ENCODE data around the gene KCNQ2. TPM values are rescaled to one million over a fixed set of nuclear protein-coding genes. Genes with fewer than 3 reads are reported as not detected.

The KCNQ2 gene
- total and polyA plus RNA-seq, 2 donors = 0.14 to 2.1 TPM

DNA sequence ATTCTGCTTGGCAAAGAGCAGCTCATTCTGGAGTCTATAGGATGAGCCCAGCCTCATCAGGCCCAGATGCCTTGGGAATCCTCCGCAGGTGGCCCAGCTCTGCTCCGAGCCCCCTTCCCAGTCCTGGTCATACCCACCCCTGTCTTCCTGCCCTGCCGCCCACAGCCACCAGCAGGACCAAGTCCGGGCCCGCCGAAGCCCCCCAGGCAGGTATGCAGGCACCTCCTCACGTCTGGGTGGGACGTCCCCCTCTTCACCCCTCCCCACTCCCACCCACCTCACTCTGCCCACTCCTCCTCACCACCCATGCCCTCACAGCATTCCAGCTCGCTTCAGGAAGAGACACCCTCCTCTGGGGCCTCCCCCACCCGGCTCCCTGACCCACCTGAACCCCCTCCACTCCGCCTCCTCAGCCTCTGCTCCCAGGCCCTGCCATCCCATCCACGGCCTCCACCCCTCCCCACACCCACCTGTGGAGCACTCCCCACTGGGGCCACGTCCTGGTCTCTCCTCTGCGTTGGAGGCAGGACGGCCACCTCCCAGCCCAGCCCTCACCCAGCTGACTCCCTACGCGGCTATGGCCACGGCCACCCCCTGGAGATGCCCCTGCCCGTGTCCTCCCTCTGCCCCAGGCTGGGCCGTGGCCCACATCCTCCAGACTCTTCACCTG is 43.4 kb downstream of the KCNQ2 start:
- Histone ChIP-seq H3K4me1 (ENCODE audit: insufficient read depth) (no peaks in the 10 kb centered on the region), H3K36me3 (ENCODE audit: insufficient read depth) (no peaks in the 10 kb centered on the region), H3K4me3 (ENCODE audit: low read depth, low read length) (no peak overlapping the region), H3K27ac (ENCODE audit: low read depth) (no peak overlapping the region)
- no peak for DNase-seq (ENCODE audit: extremely low spot score)
- WGBS = 81% methylated on average over 20 of the region's 20 CpGs

DNA sequence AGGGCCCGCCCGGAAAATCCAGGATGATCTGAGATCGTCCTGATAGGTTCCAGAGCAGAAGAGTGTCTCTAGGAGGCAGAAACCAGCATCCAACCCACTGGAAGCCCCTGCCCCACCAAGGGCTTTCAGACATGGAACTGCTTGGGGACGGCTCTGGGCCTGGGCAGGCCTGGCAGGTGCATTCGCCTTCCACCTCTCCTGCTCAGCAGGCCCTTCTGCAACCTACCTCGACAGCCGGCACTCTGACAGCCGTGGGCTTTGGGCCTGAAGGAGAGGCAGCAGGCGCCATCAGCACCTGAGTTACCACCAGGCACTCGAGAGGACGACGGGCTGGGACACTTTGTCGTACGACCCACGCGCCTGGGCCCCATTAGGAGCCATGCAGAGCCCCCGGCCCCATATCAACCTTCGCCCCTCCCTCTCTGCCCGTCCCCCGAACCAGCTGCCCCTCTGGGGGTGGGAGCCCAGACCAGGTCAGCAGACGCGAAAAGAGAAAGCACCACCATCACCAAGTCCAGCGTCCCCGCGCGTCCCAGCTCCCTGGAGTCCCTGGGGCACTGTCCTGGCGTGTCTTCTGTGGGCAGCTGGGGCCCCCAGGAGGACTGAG is 44.6 kb downstream of the KCNQ2 start:
- no peaks in the 10 kb centered on the region for H3K36me3 ChIP-seq (ENCODE audit: insufficient read depth)
- DNase-seq (ENCODE audit: extremely low spot score) = no peak
- H3K4me1 ChIP-seq (ENCODE audit: insufficient read depth) = no peaks in the 10 kb centered on the region
- WGBS = 93% methylated on average over 27 of the region's 27 CpGs
- no peak overlapping the region for H3K27ac ChIP-seq (ENCODE audit: low read depth)
- H3K4me3 ChIP-seq (ENCODE audit: low read depth, low read length) = no peak overlapping the region

DNA sequence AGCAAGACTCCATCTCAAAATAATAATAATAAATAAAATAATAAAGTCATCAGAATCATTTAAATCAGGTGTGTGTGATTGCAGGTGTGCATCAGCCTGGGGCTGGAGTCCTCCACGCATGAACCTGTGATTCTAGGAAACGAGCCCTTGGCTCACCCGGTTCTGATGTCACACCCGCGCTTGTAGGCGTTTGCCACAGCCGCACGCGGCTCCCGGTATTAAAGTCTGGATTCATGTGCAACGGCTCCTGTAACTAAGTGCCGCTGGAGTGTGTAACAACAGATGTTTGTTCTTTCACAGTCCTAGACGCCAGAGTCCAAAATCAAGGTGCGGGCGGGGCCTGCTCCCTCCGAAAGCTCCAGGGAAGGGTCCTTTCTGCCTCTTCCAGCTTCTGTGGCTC is 45.2 kb downstream of the KCNQ2 start:
- WGBS = 93% methylated on average over 16 of the region's 16 CpGs
- DNase-seq (ENCODE audit: extremely low spot score) = no peak
- Histone ChIP-seq H3K36me3 (ENCODE audit: insufficient read depth) (no peaks in the 10 kb centered on the region), H3K27ac (ENCODE audit: low read depth) (no peak overlapping the region), H3K4me3 (ENCODE audit: low read depth, low read length) (no peak overlapping the region), H3K4me1 (ENCODE audit: insufficient read depth) (no peaks in the 10 kb centered on the region)

DNA sequence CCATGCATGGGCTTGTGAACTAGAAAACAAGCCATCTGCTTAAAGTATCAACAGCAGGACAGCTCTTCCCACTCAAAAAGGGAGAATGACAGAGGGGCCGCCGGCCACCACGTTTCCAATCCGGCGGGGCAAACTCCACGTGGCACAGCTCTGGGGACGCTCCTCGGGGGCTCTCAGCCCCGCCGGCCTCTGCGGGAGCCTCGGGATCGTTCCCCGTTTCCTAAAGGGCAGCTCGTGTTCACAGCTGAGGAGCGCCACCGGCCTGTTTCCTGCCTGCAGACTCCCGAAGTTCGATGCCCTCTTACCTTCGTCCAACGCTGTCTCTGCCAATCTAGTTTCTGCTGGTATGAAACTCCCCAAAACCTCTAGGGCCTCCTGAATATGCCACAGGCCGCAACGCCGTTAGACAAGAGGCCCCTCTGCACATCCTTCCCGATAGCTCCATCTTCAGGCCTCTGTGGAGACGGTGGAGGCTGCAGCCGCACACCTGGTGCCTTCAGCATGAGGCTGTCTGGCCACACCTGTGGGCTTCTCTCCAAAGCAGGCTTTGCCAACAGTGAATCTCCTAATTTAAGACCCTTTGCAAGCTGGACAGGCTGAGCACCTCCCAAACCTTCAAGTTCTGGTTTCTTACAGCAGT is 46.5 kb downstream of the KCNQ2 start:
- no peak for DNase-seq (ENCODE audit: extremely low spot score)
- Histone ChIP-seq H3K36me3 (ENCODE audit: insufficient read depth) (no peaks in the 10 kb centered on the region), H3K27ac (ENCODE audit: low read depth) (no peak overlapping the region), H3K4me1 (ENCODE audit: insufficient read depth) (no peaks in the 10 kb centered on the region), H3K4me3 (ENCODE audit: low read depth, low read length) (no peak overlapping the region)
- 89% methylated on average over 27 of the region's 27 CpGs for WGBS

DNA sequence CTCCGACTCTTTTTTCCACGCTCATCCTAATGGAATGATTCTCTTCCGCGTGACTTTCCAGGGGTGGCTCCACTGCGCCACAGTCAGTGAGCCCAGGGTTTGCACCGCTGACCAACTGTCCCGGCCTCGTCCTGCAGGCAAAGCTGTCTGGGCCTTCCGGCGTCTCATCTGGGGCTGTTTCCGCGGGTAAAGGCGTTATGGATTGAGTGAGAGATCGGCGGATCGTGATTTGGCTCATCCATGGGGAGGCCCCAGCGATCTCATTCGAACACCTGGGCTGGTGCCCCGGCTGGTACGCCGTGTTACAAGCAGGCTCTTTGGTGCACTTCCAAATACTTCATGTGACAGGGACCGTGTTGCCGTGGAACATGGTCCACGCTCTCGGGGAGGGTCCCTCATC is 47.8 kb downstream of the KCNQ2 start:
- Histone ChIP-seq H3K4me1 (ENCODE audit: insufficient read depth) (no peaks in the 10 kb centered on the region), H3K36me3 (ENCODE audit: insufficient read depth) (no peaks in the 10 kb centered on the region), H3K4me3 (ENCODE audit: low read depth, low read length) (no peak overlapping the region), H3K27ac (ENCODE audit: low read depth) (no peak overlapping the region)
- DNase-seq (ENCODE audit: extremely low spot score) = no peak
- 96% methylated on average over 25 of the region's 25 CpGs for WGBS

DNA sequence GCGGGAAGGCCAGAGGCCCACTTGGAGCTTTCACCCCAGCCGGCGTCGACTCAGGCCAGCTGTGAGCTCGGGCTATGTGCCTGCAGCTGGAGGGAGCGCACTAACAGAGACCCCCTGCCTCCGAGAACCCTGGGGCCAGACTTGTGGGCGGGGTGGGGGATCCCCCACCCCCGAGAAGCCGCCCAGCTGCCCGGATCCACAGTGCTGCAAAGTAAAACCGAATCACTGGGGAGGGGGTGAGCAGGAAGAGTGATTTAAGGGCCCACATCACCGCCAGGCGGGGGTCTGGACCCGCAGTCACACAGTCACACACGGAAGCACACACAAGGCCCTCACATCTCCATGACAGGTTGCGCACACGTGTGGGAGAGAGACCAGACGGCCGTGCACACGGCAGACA is 48.7 kb downstream of the KCNQ2 start:
- no peaks in the 10 kb centered on the region for H3K36me3 ChIP-seq (ENCODE audit: insufficient read depth)
- H3K27ac ChIP-seq (ENCODE audit: low read depth) = no peak overlapping the region
- no peak for DNase-seq (ENCODE audit: extremely low spot score)
- H3K4me3 ChIP-seq (ENCODE audit: low read depth, low read length) = no peak overlapping the region
- 66% methylated on average over 21 of the region's 21 CpGs for WGBS
- H3K4me1 ChIP-seq (ENCODE audit: insufficient read depth) = no peaks in the 10 kb centered on the region

DNA sequence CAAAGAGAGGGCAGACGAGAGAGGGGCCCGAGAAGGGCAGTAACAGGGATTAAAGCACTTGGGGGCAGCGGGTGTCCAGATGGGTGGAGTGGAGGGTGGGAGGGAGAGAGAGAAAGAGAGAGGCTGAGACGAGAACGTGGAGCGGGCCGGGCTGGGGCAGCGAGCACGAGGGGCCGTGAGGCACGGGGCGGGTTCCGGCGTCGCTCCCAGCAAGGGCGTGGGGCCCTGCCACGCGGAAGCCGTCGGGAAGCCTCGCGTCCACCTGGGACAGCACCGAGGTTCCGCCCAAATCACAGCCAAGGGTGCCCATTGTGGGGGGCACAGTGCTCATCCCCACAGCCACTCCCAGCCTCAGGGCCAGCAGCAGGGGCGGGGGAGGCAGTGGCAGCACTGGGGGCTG is 49.8 kb downstream of the KCNQ2 start:
- WGBS = 79% methylated on average over 25 of the region's 25 CpGs
- H3K36me3 ChIP-seq (ENCODE audit: insufficient read depth) = no peaks in the 10 kb centered on the region
- H3K27ac ChIP-seq (ENCODE audit: low read depth) = no peak overlapping the region
- no peak for DNase-seq (ENCODE audit: extremely low spot score)
- no peak overlapping the region for H3K4me3 ChIP-seq (ENCODE audit: low read depth, low read length)
- H3K4me1 ChIP-seq (ENCODE audit: insufficient read depth) = no peaks in the 10 kb centered on the region

DNA sequence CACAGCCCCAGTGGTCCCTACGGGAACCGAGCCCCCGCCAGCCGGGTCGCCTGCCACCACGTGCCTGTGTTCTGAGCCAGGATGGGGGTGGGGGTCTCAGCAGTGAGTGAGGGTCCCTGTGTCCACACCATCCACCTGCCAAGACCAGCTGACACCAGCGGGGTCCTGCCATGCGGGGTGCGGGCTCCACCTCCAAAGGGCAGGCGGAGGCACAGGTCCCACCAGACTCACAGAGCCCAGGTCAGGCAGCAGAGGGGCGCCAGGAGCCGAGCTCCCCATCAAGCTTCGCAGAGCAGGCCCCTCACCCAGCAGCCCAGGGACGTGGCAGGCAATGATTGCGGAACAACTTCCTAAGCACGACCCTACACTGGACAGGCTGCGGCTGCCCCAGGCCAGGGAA is 50.5 kb downstream of the KCNQ2 start:
- Histone ChIP-seq H3K4me1 (ENCODE audit: insufficient read depth) (no peaks in the 10 kb centered on the region), H3K27ac (ENCODE audit: low read depth) (no peak overlapping the region), H3K36me3 (ENCODE audit: insufficient read depth) (no peaks in the 10 kb centered on the region), H3K4me3 (ENCODE audit: low read depth, low read length) (no peak overlapping the region)
- 86% methylated on average over 17 of the region's 17 CpGs for WGBS
- no peak for DNase-seq (ENCODE audit: extremely low spot score)

DNA sequence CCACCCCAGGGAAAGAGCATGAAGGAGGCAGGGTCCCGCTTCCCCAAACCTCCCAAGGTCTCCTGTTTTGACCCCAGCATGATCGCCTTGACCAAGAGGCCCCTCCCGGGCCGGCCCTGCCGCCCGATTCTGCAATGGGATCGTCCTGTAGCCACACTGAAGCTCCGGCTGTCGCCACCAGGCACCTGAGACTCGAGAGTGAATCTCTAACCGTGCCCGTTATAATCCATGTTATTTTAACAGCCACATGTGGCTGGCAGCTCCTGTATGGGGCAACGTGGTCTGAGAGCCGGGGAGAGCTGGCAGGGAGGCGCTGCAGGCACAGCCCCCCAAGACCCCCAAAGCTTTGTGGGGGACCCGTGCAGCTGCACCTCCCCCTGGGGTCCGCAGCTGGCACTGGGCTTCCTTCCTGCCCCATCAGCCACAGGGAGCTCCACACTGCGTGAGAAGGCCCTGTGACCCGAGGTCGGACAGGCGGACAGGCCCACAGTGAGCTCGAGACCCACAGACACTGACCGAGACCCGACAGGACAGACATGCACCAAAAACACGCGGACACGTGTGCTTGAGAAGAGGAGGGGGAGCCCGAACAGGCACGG is 51.3 kb downstream of the KCNQ2 start:
- Histone ChIP-seq H3K27ac (ENCODE audit: low read depth) (no peak overlapping the region), H3K36me3 (ENCODE audit: insufficient read depth) (no peaks in the 10 kb centered on the region), H3K4me3 (ENCODE audit: low read depth, low read length) (no peak overlapping the region), H3K4me1 (ENCODE audit: insufficient read depth) (no peaks in the 10 kb centered on the region)
- DNase-seq (ENCODE audit: extremely low spot score) = no peak
- WGBS = 80% methylated on average over 29 of the region's 29 CpGs

DNA sequence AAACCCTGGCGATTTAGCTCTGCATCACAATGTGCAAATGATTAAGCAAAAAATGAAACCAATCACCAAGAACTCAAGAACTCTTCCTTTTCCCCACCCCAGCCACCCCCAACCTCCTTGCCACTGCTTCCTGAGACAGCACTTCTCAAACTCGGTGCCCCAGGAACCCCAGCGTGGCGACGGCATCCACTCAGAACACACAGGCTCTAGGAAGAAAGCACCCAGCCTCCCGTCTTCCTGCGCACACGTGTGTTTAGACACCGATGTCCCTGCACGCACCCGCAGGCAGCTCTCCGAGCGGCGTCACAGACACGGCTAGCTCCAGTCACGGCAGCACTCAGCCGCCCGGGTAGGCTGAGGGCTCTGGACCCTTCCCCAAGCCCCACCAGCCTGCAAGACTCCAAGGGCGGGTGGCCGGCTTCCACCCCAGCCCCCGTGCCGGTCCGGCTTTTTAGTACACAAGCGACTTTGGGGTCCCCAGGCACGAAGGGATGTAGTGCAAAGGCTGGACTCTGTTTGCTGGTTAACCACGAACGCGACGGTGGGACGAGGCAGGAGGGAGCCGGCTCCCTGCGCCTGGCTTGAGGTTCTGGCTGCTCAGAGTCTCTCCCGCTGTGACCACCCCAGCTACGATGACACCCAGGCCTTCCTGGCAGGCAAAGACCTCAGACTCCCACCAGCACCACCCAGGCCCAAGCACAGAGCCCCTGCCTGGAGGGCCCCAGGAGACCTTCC is 51.9 kb downstream of the KCNQ2 start:
- H3K27ac ChIP-seq (ENCODE audit: low read depth) = no peak overlapping the region
- 86% methylated on average over 34 of the region's 34 CpGs for WGBS
- H3K4me1 ChIP-seq (ENCODE audit: insufficient read depth) = no peaks in the 10 kb centered on the region
- no peak overlapping the region for H3K4me3 ChIP-seq (ENCODE audit: low read depth, low read length)
- no peak for DNase-seq (ENCODE audit: extremely low spot score)
- no peaks in the 10 kb centered on the region for H3K36me3 ChIP-seq (ENCODE audit: insufficient read depth)

DNA sequence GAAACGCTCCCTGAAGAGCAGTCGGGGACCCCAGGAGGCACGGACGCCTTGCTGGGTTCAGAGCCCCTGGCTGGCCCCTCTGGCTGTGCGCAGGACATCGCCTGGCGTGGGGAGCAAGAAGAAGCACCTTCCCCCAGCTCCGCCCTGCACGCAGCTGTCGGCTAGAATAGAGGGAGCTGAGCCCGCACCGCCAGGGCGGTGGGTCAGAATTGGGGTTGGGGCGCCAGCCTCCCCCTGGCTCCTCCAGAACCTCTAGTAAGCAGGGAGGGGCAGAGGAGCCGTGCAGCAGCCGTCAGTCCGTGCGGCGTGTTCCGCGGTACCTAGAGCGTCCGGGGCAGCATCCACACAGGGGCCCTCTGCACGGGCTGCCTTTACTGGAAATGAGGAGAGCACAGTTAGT is 53.2 kb downstream of the KCNQ2 start:
- H3K4me1 ChIP-seq (ENCODE audit: insufficient read depth) = no peaks in the 10 kb centered on the region
- 87% methylated on average over 24 of the region's 24 CpGs for WGBS
- no peak for DNase-seq (ENCODE audit: extremely low spot score)
- no peak overlapping the region for H3K27ac ChIP-seq (ENCODE audit: low read depth)
- no peaks in the 10 kb centered on the region for H3K36me3 ChIP-seq (ENCODE audit: insufficient read depth)
- no peak overlapping the region for H3K4me3 ChIP-seq (ENCODE audit: low read depth, low read length)

DNA sequence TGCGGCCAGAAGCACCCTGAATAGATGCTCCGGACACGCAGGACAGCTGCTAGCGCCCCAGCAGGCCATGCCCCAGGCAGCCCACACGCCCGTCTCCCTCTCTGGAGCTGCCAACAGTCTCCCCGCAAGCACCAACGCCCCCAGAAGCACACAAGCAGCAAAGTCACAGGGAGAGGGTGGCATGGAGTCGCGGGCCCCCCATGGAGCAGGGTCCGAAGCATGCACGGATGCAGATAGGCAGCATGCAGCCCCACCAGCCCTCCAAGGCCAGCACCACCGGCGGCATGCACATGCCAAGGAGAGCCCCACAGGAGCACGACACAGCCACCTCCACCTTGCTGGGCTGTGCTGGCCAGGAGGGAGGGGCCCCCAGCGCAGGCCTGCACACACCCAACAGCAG is 53.8 kb downstream of the KCNQ2 start:
- WGBS = 84% methylated on average over 16 of the region's 16 CpGs
- DNase-seq (ENCODE audit: extremely low spot score) = no peak

DNA sequence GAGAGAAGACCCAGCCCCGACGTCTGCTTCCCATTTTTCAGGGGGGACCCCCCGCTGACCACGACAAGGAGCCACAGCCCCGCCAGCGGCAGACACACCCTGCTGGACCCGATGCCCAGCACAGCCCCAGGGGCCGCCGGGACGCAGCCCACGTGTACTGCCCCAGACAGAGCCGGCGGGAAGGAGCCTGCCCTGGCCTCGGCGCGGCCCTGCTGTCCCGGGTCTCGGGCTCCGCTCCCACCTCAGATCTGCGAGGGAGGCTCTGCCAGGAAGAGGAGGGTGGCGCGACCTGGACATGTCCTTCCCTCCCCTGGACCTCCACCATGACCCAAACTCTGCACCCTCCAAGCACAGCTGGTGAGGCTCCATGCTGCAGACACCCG is 54.7 kb downstream of the KCNQ2 start:
- WGBS = 65% methylated on average over 23 of the region's 23 CpGs
- Histone ChIP-seq H3K4me1 (ENCODE audit: insufficient read depth) (no peaks in the 10 kb centered on the region), H3K27ac (ENCODE audit: low read depth) (no peak overlapping the region), H3K36me3 (ENCODE audit: insufficient read depth) (no peaks in the 10 kb centered on the region), H3K4me3 (ENCODE audit: low read depth, low read length) (no peak overlapping the region)
- DNase-seq (ENCODE audit: extremely low spot score) = no peak

More for the DNA sequence above, 53.8 kb downstream of the KCNQ2 start:
- no peaks in the 10 kb centered on the region for H3K36me3 ChIP-seq (ENCODE audit: insufficient read depth)
- H3K27ac ChIP-seq (ENCODE audit: low read depth) = no peak overlapping the region
- H3K4me1 ChIP-seq (ENCODE audit: insufficient read depth) = no peaks in the 10 kb centered on the region
- no peak overlapping the region for H3K4me3 ChIP-seq (ENCODE audit: low read depth, low read length)

Data from urinary bladder (tissue), 4 donors.